ENCODE data around the gene RNF113A. TPM values are rescaled to one million over a fixed set of nuclear protein-coding genes. Genes with fewer than 3 reads are reported as not detected.
"Not testable (repeated sequence)": the region's sequence is repeated elsewhere in the genome, so short reads cannot be mapped to it uniquely, and the experiment has no call there.

Gene RNF113A
- total RNA-seq (10 to 100 TPM; 40.6 to 41.4 TPM), polyA plus RNA-seq (10 to 100 TPM; 48.8 to 69.5 (median 51.3) TPM), total RNA-seq (20.9 to 37.1 (median 31.1) reads per million in 6 experiments)

DNA sequence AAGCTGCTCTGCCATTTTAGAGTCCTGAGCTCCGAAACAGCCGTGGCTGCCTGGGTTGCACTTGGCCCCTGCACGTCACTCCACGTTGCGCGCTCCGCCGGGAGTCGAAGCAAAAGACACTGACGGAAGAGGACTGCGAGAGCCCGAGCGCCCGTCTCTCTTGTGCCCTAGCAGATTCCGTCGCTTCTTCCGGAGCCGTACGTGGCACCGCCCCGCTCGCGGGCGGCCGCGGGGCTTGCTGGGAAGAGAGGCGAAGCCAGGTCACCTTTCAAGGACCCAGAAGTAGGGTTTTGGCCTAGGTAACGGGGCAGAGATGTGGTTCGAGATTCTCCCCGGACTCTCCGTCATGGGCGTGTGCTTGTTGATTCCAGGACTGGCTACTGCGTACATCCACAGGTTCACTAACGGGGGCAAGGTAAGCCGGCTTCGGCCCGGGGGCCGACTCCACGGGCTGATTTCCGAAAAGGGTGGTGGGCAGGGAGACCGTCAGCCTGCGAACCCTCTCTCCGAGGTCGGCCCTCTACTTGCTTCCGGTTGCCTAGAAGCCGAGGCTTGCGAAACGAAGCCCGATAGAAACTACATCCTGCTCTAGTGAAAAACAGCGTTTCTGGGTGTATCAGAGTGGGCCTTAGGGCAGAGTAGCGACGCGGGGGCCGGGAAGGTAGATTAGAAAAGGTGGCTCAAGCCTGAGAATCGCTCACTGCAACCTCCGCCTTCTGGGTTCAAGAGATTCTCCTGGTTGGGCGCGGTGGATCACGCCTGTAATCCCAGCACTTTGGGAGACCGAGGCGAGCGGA is at the start of gene RNF113A, which contains the start of gene NDUFA1:
Gene RNF113A, minus strand, starts transcription at position 135 of the 797 bp plus-strand sequence. Its CDS starts 120 bp downstream, at position 15.
Gene NDUFA1, plus strand, starts transcription at position 234 of the 797 bp plus-strand sequence. Its CDS starts 80 bp downstream, at position 314.
- Mint-ChIP-seq H3K36me3 (peaks cover 0 to 18% (median 0%) of the 10 kb centered on the region in 3 donors), H3K4me3 (peak within 1 kb of the TSS; percentile 94 to 100 (median 98)), H3K4me1 (peaks cover 5 to 39% (median 22%) of the 10 kb centered on the region in 4 donors), H3K27me3 (no peaks in the 10 kb centered on the region), H3K27ac (peak within 1 kb of the TSS; percentile 95 to 100 (median 99)), H3K9me3 (peaks cover 0 to 6% (median 0%) of the 10 kb centered on the region in 9 donors)
- POLR2A ChIA-PET: interaction anchor here (0.6 to 3.4 kb wide), 11 partner anchors 14 to 379 kb away, joined by 3 to 37 read pairs (median 5); partner anchors contain the start of genes RPL39, SOWAHD, UPF3B and ZBTB33
- ATAC-seq: peak; percentile 89 to 90
- DNase-seq: peak; percentile 70 to 93 (median 84)

DNA sequence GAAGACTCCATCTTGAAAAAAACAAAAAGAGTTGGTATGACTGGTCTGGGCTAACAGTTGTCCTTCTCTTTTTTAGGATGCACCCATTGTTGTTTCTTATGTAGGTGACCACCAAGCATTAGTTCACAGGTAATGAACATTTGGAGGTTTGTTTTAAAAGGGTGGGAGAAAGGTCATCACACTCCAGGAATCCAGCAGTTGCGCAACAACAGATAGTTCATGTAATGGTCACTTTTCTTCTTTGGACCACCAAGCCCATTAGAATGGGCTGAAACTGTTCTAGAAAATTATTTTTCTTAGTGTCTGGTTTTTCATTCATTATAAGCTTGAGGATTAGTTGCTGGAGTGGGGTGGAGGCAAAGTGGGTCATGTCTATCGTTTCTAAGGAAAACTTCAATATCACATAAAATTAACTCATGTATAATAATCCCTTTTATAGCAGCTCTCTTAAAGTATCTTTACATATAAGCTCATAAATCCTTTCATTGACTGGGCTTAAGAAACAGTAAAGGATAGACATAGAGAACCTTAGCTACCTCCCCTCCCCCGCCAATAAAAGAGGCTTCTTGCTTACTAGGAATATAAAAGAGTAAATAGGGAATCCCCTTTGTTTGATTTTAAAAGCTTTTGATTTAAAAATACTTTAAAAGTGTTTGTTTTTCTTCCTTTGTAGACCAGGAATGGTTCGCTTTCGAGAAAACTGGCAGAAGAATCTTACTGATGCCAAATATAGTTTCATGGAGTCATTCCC is 48.5 kb upstream of the RNF113A start:
- peaks cover 0 to 23% (median 0%) of the 10 kb centered on the region in 3 donors for H3K36me3 Mint-ChIP-seq
- POLR2A ChIA-PET: no interaction called here
- DNase-seq: no peak

DNA sequence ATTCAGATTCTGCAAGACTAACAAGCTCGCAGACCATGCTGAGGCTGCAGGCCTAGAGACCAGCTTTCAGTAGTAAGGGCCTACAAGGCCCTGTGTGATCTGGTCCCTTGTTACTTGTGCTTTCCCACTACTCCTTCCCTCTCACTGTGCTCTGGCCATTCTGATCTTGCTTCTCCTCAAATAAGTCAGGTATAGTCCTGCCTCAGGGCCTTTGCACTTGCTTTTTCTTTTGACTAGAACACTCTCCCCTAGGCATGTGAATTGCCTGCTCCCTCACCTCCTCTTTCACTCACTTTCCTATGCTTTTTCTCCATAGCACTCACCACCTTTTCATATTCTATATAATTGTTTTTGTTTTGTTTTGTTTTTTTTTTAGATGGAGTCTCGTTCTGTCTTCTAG is 46.3 kb upstream of the RNF113A start:
- Mint-ChIP-seq H3K4me1 (no peaks in the 10 kb centered on the region), H3K27ac (no peak overlapping the region), H3K27me3 (no peaks in the 10 kb centered on the region), H3K9me3 (no peaks in the 10 kb centered on the region), H3K4me3 (no peak overlapping the region), H3K36me3 (peaks cover 0 to 6% (median 0%) of the 10 kb centered on the region in 3 donors)
- POLR2A ChIA-PET: no interaction called here
- no peak for DNase-seq
- ATAC-seq: no peak

More for the DNA sequence above, 48.5 kb upstream of the RNF113A start:
- H3K27me3 Mint-ChIP-seq: no peaks in the 10 kb centered on the region
- no peaks in the 10 kb centered on the region for H3K4me1 Mint-ChIP-seq
- no peak overlapping the region for H3K4me3 Mint-ChIP-seq
- no peaks in the 10 kb centered on the region for H3K9me3 Mint-ChIP-seq
- no peak for ATAC-seq
- H3K27ac Mint-ChIP-seq: no peak overlapping the region

DNA sequence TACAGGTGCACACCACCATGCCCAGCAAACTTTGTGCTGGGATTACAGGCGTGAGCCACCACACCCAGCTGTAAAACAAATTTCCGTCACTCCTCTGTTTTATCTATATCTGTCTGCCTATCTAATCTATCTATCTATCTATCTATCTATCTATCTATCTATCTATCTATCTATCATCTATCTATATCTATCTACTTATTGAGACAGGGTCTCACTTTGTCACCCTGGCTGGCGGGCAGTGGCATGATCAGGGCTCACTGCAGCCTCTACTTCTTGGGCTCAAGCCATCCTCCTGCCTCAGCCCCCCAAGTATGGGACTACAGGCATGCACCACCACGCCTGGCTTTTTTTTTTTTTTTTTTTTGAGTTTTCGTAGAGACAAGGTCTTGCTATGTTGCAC is 44.8 kb upstream of the RNF113A start:
- Mint-ChIP-seq H3K27ac (peak overlapping the region in 1 of 10 donors; percentile 84), H3K36me3 (peaks cover 0 to 3% (median 0%) of the 10 kb centered on the region in 3 donors), H3K4me3 (no peak overlapping the region), H3K27me3 (no peaks in the 10 kb centered on the region), H3K4me1 (no peaks in the 10 kb centered on the region), H3K9me3 (no peaks in the 10 kb centered on the region)
- POLR2A ChIA-PET: interaction anchor here (0.7 kb wide), 1 partner anchor 291 kb away, joined by 3 read pairs; no protein-coding TSS in a partner anchor
- ATAC-seq (no peak), DNase-seq (no peak)

DNA sequence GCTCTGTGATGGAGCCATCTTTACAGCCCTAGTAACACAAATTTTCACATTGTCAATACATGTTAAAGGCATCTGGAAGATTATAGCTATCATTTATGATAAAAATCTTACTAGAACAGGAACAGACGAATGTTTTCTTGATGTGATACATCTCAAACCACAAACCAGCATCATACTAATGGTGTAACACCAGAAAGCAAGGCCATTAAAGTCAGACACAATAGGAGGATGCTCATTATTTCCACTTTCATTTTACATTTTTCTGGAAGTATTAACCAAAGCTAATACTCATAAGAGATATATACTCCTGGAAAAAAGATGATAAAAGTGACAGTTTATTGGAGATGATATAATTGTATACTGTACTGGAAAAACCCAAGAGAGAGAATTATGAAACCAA is 29.4 kb upstream of the RNF113A start:
- no peaks in the 10 kb centered on the region for H3K9me3 Mint-ChIP-seq
- H3K4me3 Mint-ChIP-seq: no peak overlapping the region
- no peak for DNase-seq
- no peak for ATAC-seq
- no peaks in the 10 kb centered on the region for H3K36me3 Mint-ChIP-seq
- peak overlapping the region in 1 of 10 donors; percentile 26 for H3K27ac Mint-ChIP-seq
- H3K27me3 Mint-ChIP-seq: no peaks in the 10 kb centered on the region
- no peaks in the 10 kb centered on the region for H3K4me1 Mint-ChIP-seq
- POLR2A ChIA-PET: no interaction called here

DNA sequence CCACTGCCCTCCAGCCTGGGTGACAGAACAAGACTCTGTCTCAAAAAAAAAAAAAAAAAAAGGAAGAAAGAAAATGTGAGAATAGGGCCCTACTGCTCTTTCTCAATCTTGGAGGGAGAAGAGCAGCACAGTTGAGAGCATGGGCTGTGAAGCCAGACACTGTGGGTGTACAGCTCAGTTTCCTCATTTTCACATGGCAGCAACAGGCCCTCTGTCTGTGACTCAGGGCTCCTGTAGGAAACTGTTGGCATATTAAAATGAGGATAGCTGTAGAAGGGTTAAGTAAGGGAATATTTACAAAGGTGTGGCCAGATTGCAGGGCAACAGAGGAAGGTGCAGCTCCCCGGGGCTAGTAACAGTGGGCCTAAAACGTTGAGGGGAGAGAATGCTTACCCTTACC is 27.6 kb upstream of the RNF113A start:
- H3K4me3 Mint-ChIP-seq: no peak overlapping the region
- ATAC-seq: no peak

DNA sequence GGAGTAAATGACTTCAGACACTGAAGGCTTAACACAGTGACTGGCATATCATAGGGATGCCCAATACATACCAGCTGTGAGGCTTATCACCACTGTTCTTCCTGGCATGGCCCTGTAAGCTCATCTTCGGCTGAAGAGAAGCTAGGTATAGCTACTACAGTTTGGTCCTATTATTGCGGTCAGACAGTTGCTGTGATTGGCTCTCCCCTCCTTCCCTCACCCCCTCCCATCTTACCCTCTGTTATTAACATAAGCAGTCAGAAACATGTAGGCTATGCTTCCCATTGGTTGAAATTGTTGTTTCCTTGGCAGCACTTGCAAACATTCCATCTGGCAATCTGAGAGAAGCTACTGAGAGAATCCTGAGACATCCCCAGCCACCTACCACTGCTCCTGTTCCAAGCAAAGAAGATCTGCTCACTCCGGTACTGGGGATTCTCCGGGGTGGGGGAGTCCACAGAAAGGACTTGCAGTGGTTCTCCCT is 24.4 kb upstream of the RNF113A start, which contains the start of gene AKAP14:
Gene AKAP14, plus strand, starts transcription at position 51 of the 484 bp plus-strand sequence. CDS start 7,331 bp downstream, outside the sequence.
- POLR2A ChIA-PET: no interaction called here
- Mint-ChIP-seq H3K36me3 (no peaks in the 10 kb centered on the region), H3K9me3 (no peaks in the 10 kb centered on the region)

More for the DNA sequence above, 27.6 kb upstream of the RNF113A start:
- no peak for DNase-seq
- no peaks in the 10 kb centered on the region for H3K27me3 Mint-ChIP-seq
- POLR2A ChIA-PET: interaction anchor here (0.7 kb wide), 1 partner anchor 353 kb away, joined by 4 read pairs; no protein-coding TSS in a partner anchor
- H3K27ac Mint-ChIP-seq: peak overlapping the region in 1 of 10 donors; percentile 50
- H3K9me3 Mint-ChIP-seq: no peaks in the 10 kb centered on the region
- H3K36me3 Mint-ChIP-seq: no peaks in the 10 kb centered on the region
- no peaks in the 10 kb centered on the region for H3K4me1 Mint-ChIP-seq

DNA sequence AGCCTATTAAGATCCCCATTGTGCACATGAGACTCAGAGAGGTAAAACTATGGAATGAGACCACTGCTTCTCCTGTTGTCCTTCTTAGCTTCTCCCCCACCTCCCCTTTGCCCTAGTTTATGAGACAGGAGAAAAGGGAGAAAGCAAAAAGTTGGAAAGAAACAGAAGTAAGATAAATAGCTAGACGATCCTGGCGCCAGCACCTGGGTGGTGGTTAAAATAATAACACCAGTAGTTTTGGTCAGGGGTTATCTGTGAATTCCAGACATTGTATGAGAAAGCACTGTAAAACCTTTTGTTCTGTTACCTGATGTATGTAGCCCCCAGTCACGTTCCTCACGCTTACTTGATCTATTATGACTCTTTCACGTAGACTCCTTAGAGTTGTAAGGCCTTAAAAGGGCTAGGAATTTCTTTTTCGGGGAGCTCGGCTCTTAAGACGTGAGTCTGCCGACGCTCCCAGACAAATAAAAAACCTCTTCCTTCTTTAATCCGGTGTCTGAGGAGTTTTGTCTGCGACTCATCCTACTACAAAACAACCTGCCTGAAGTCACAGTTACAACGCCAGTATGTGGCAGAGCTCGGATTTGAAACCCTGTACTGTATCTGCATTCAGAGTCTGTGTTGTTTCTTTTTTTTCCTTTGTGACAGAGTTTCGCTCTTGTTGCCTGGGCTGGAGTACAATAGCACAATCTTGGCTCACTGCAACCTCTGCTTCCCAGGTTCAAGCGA is 20.6 kb upstream of the RNF113A start:
- H3K9me3 Mint-ChIP-seq, H3K27ac Mint-ChIP-seq, DNase-seq, ATAC-seq, H3K4me3 Mint-ChIP-seq, POLR2A ChIA-PET, H3K27me3 Mint-ChIP-seq, H3K36me3 Mint-ChIP-seq, H3K4me1 Mint-ChIP-seq: not testable (repeated sequence)

More for the DNA sequence above, 24.4 kb upstream of the RNF113A start, which contains the start of gene AKAP14:
- Mint-ChIP-seq H3K27ac (no peak within 1 kb of the TSS), H3K27me3 (no peaks in the 10 kb centered on the region), H3K4me1 (no peaks in the 10 kb centered on the region), H3K4me3 (no peak within 1 kb of the TSS)
- ATAC-seq (no peak), DNase-seq (no peak)

DNA sequence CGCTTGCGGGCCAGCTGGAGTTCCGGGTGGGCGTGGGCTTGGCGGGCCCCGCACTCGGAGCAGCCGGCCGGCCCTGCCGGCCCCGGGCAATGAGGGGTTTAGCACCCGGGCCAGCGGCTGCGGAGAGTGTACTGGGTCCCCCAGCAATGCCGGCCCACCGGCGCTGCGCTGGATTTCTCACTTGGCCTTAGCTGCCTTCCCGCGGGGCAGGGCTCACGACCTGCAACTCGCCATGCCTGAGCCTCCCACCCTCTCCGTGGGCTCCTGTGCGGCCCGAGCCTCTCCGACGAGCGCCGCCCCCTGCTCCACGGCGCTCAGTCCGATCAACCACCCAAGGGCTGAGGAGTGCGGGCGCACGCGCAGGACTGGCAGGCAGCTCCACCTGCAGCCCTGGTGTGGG is 19.1 kb upstream of the RNF113A start:
- H3K9me3 Mint-ChIP-seq, H3K27ac Mint-ChIP-seq, H3K36me3 Mint-ChIP-seq, H3K27me3 Mint-ChIP-seq, DNase-seq, POLR2A ChIA-PET, ATAC-seq, H3K4me3 Mint-ChIP-seq: not testable (repeated sequence)
- H3K4me1 Mint-ChIP-seq: peaks cover 0 to 14% (median 7%) of the 10 kb centered on the region in 4 donors

DNA sequence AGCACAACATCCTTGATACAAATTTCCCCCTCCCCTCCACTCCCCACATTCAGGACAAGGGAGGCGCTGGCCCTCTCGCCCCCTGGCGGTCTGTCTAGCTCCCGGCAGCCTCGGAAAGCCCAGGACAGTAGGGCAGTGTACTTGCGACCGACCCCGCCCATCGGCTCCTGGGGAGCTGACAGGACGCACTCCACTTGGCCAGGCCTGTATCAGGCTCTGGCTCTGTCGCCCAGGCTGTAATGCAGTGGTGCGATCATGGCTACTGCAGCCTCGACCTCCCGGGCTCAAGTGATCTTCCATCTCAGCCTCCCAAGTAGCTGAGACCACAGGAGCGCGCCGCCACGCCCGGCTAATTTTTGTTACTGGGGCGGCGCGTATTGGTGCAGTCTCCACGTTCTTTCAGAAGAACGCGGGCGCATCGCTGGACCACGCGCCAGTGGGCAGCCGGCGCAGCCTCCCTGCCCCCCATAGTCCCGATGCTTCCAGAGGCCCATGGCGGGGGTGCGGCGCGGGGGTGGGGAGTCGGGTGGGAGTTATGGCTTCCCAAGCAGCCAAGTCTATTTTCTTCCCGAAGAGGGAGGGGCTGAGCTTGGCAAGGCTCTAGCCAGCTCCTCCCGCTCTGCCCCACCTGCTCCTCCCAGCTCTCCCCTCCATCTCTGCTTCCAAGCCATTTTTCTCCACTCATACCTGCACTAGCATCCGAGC is 16.3 kb upstream of the RNF113A start:
- DNase-seq (peak; percentile 27 to 72 (median 42)), ATAC-seq (peak; percentile 86 to 95)
- POLR2A ChIA-PET: interaction anchor here (1.0 to 2.8 kb wide), 3 partner anchors 9 to 96 kb away, joined by 3 to 10 read pairs (median 7); partner anchors contain the start of genes NDUFA1, RNF113A and RPL39
- Mint-ChIP-seq H3K4me3 (peak overlapping the region; percentile 18 to 65 (median 46)), H3K27me3 (peaks cover 0 to 2% (median 0%) of the 10 kb centered on the region in 5 donors), H3K4me1 (peaks cover 0 to 14% (median 7%) of the 10 kb centered on the region in 4 donors), H3K9me3 (no peaks in the 10 kb centered on the region), H3K27ac (no peak overlapping the region), H3K36me3 (no peaks in the 10 kb centered on the region)
